ENCODE results near the gene SLC6A6.
"Not testable (repeated sequence)": the region's sequence is repeated elsewhere in the genome, so short reads cannot be mapped to it uniquely, and the experiment has no call there.

Gene SLC6A6

DNA sequence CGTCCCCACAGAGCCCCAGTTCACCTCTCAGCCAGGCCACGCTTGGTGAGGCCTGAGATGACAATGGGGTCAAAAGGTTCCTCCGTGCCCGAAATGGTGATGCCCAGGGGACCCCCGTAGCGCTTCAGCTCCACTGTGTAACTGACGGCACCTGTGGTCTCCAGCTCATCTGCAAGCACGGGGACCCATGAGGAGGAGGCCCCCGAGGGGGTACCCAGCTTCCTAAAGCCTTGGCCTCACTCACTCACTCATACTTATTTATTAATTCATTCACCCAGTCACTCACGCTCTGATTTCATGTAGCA is 107.3 kb downstream of the SLC6A6 start:
- ATAC-seq: no peak

DNA sequence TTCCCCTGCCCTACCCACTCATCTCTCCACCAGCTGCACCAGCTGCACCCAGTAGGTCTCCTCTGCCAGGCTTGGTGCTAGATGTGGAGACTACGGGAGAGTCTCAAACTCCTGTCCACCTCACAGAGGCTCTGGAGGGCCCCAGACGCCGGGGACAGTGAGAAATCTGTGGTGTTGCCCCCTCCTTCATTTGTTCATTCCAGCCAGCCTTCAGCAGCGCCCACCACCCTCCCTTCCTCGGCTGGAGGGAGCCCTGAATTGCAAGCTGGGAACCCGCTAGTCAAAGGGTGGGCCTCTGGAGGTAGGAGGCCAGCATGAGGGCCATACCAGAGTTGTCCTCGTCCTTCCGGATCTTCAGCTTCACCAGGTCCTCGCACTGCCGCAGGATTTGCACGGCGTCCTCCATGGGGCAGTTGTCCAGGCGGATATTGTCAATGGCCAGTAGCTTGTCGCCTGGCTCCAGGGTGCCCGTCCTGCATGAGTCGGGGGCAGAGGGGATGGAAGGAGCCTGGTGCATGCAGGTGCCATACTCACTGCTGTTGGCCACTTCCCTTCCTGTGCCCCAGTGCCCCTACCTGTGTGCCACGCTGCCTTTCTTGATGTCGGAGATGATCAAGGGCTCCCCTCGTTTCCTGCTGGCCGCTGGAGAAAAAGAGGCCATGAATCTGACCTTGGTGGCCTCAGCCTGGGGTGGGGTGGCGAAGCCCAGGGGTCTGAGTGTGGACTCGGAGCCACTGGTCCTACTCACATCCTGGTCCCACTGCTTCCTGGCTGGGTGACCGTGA is 108.6 kb downstream of the SLC6A6 start:
- no peak for ATAC-seq

DNA sequence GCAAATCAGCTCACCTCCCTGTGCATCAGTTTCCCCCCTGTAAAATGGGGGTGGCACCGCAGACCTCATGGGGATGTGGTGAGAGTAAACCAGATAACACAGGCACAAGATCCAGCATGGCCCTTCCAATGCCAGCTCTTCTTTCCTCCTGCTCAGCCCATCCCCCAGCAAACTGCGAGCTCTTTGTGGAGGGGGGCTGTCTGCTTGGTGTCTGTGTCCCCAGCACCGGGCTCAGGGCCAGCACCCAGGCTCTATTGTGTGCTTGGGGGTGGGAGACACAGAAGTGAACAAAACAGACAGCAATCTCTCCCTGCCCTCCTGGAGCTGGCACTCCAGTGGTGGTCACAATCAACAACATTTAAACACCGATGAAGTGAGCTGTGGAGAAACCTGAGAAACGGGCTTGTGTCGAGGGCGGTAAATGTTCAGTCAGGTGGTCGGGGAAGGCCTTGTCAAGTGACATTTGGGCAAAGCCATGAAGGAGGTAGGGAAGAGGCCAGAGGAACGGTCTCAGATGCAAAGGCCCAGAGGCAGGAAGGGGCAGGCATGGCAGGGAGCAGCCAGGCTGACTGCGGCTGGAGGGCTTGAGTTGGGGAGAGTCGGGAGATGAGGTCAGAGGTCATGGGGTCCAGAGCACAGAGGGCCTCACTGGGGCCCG is 109.3 kb downstream of the SLC6A6 start:
- ATAC-seq: no peak

DNA sequence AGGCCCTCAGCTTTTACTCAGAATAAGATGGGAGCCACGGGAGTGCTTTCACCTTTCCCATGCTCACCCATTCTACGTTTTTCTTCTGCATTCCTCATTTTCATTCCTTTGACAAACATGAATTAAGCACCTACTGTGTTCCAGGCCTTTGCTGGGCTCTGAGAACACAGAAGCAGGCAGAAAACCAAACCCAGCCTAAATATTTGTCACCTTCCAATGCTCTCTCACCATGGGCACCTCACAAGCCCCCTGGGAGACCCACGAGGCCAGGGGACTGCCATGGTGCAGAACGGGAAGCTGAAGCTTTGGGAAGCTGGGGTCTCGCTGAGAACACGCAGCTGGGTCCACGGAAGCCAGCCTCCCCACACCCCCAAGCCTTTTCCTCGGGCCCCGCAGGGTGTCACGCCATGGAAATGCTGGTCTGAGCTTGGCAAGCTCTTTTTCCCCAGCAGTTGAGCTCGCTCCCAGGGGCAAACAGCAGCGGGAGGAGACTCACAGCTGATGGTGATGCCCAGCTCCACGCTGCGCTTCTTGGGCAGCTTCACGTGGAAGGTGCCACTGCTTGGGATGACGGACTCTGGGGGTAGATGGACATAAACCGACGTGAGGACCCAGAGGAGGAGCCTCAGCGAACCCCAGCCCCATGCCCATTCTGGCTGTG is 110.0 kb downstream of the SLC6A6 start:
- ATAC-seq: no peak

DNA sequence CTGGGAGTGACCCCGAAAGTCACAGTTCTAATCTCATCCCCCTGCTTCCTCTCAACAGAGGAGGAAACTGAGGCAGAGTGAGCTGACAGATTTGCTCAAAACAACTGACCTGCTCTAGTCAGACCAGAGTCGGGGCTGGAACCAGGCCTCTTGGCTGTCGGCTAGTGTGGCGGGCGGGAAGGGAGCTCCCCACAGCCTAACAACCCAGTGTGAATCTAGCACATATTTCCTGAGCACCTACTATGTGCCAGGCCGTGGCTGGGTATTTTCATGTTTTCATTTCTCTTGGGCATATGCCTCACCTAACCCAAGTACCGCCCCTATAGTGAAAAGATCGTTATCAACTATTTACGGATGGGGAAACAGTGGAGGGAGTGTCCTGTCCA is 110.5 kb downstream of the SLC6A6 start:
- ATAC-seq: no peak

DNA sequence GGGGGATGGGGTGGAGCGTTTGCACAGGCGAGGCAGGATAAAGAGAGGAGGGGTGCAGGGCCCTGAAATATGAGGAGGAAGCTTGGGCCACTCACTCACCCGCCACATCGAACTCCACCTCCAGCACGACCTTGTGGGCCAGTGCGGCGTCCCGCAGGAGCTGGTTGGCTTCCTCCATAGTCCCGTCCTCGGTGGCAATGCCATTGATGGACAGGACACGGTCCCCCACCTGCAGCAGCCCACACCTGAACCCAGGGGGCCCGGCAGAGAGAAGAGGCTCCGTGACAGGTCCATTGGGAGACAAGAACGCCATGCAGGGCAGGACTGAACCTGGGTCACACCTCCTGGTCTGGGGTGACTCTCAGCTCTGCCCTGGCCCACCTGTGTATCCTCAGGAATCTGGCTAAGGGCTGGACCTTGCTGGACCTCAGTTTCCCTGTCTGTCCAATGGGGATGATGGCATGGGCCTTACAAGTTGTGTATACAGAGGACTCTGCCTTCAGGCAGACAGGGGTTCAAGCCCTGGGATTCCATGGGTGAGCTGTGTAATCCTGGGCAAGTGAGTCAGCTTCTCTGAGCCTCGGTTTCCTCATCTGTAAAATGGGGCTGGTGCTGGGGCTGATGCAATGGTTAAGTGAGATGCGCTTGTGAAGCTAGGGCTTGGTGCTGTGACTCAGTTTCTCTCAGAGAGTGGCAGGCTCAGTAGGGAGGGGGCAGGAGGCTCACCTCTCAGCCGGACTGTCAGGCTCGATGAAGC is 111.3 kb downstream of the SLC6A6 start:
- ATAC-seq: no peak

DNA sequence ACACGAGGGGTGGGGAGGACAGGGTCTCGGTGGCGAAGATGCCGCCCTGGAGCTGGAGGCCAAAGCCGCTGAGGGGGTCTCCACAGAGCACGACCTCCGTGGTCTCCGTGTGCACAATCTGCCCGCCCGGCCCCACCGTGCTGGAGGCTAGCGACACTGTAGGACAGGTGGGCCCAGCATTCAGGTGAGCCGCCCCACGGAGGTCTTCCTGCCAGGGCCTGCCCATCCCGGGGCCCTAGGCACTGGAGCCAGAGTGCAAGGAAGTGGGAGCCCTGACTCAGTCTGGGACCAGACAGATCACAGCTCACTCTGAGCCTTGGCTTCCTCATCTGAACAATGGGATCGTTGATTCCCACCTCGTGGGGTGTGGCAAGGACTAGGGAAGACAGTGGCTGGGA is 111.9 kb downstream of the SLC6A6 start:
- no peak for ATAC-seq

DNA sequence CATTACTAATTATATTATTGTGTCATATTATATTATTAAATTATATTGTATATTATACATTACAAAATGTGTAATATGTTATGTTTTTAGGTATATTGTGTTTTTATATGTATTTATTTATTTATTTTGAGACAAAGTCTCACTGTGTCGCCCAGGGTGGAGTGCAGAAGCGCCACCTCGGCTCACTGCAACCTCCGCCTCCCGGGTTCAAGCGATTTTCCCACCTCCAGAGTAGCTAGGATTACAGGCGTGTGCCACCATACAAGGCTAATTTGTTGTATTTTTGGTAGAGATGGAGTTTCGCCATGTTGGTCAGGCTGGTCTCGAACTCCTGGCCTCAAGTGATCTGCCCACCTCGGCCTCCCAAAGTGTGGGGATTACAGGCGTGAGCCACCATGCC is 113.1 kb downstream of the SLC6A6 start:
- ATAC-seq: not testable (repeated sequence)

DNA sequence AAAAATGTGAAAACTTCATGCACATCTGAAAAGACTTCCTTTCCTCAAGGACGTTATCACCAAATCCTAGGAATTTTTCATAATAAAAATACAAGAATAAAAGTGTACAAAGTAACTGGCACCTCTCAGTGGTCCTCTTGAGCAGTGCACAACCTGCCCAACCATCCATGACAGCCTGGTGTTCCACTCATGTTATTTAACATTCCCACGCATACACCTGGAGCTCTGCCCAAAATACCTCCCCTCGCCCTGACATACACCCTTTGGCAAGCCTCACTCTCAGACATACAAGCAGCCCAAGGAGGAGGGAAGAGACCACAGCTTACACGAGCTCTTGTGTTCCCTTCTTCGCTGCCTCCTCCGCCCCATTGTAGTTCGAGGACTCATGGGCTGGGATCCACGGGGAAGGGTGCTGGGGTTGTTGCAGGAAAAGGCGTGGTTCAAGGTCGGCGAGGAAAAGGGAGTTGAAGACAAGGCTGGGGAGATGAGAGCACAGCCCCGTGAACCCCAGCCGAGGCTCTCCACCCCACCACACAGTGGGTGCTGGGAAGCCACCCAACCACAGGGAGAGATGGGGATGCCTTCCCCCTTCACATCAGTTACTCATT is 114.4 kb downstream of the SLC6A6 start:
- no peak for ATAC-seq

DNA sequence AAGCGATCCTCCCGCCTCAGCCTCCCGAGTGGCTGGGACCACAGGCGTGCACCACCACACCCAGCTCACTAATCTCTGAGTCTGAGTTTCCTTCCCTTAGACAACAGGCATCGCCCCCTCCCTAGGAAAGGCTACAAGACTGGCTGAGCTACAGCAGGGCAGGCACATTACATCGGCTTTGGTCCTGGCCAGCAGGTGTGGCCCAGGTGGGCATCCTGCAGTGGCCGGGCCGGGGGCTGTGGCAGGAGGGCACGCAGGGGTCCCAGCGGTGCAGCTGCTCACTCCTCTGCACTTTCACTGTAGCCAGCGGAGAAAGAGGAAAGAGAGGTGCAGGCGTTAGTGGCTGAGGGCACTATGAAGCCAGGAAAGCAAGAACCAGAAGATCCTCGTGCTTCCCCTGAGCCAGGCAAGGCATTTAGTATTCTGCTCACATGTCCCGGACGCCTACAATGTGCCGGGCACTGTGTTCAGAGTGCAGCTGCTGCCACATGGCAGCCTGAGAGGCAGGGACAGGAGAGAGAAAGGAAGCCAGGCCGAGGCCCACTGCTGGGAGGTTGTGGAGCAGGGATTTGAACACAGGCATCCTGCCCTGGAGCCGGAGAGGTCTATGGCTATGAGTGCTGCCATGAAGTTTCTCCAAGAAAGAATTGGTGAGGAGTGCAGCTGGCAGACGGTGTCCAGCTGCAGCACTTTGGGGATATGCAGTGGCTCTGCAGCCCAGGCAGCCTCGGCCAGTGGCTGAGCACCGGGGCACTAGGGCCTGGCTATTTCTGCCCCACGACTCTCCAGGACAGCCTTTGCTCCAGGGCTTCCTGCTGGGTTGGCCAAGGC is 115.4 kb downstream of the SLC6A6 start:
- ATAC-seq: no peak

DNA sequence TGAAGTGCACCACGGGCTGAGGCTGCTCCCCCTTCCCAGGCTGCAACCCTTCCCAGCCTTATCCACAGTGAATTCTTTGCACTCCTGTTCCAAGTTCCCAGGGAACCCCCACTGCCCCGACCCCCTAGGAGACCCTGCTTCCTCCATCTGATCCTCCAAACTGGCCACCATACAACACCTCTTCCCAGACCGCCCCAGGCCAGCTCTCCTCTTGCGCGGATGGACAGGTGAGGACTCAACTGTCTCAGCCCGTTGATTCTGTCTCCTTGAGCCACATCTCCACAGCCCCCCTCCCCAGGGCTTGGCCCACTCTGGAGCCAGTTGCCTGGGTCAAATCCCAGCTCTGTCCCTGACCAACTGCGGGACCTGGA is 116.0 kb downstream of the SLC6A6 start:
- no peak for ATAC-seq

DNA sequence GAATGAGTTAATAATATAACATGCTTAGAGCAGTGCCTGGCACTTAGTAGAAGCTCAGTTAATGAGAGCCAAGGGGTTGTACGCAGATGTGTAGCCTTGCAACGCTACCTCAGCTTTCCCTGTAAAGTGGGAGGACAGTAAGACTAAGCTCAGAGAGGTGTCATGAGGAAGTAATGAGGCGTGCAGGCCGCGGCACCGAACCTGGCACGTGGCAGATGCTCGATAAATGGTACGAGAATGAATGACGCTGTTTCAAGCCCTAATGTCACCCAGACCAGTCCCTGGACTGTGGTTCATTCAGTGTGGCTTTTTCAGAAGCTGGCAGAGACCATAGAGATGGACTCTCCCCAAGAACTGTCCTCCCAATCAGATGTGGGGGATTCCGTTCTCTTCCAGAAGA is 116.5 kb downstream of the SLC6A6 start:
- ATAC-seq: no peak

DNA sequence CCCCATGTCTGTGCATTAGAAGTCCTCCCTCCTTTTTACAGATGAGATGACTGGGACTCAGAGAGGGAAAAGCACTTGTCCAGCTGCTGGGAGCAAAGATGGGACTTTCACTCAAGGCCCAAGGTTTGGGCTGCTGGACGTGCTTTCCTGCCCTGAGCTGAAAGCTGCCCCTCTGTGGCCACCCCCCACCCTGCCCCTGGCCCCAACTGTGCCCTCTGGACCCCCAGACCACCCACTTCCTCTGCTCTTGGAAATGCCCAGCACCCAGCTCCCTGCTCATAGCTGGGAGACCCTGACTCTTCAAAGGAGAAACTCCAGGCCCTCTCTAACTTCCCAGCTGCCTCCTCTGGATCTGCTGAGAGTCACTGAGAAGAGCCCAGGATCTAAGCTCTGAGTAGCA is 117.0 kb downstream of the SLC6A6 start:
- ATAC-seq: no peak

DNA sequence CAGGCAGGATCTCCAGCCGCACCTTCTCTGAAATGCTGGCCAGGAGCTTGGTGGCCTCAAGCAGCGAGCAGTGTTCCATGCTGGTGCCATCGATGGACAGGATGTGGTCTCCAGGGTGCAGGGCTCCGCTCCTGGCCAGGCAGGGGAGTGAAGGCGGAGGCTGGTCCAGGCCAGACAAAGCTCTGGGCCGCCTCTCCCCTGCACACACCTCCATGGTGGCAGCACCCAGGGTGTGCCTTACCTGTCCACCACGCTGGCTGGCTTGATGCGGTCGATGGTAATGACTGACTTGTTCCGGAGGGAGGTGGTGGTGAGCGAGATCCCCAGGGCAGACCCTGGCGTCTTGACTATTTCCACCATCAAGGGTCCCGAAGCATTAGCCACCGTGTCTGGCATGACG is 117.7 kb downstream of the SLC6A6 start:
- no peak for ATAC-seq

DNA sequence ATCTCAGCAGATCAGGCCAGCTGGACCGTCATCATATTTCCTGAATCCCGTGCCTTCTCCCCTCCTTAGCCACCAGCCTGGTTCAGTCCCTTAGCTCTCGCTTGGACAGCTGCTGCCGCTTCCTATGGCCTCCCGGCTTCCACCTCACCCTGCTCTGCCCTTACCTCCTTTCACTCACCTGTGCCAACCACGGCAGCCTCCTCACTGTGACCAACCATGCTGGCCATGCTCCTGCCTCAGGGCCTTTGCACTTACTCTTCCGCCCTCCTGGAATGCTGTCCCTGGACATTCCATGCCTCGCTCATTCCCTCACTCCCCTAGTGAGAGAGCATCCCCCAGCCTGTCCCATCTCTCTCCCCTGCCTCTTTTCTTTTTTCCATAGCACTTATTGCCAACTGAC is 118.6 kb downstream of the SLC6A6 start:
- no peak for ATAC-seq

DNA sequence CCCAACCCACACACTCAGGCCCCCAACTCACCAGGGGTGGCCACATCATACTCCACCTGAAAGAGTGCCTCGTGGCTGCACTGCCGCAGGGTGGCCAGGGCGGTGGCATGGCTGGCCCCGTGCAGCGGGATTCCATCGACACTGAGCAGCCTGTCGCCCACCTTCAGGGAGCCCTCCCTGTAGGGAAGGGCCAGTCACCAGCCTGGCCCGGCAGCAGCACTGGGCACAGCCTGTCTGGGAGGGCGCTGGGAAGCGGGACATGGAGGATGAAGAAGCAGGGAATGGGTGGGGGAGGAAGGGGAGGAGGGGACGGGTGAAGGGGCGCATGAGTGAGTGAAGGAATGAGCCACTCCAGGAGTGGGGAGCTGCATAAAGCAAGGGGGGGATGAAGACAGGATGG is 119.2 kb downstream of the SLC6A6 start:
- ATAC-seq: no peak

DNA sequence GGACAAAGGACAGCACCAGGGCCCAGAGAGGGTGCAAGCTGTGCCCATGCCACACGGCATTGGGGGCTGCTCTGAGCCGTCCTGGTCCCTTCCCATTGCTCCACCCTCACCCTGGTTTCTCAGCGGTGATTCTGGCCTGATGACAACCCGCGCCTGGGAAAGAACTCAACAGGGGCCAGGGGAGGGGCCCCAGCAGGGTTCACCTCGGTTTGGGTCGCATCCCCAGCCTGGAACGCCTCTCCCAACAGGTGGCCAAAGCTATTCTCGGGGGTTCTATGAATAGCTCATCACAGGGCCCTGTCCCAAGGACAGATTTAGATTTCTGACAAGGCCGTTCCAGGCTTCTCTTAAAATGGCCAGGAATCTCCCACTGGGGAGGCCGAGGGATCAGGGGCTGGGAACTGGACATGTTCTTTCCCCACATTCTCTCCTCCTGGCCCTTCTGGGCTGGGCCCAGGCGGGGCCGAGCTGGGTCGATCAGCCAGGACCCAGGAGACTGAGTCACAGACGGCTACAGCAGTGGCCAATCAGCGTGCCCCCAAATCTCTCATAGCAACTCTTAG is 119.8 kb downstream of the SLC6A6 start:
- no peak for ATAC-seq

DNA sequence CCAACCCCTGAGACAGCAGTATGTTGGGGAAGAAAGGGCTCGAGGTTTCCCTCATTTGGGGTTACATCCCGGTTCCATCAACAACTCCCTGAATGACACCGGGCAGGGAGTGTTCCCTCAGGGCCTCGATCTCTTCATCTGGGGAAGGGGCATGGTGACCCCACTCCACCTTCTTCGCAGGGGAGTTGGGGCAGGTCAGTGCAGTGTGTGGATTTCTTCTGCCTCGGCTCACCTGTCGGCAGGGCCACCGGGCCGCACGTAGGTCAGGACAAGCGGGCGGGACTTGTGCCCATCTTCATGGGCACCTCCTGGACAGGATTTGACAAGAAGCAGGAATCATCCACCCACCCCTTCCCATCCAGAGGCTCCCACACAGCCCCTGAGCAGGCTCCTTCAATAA is 120.4 kb downstream of the SLC6A6 start:
- ATAC-seq: no peak

DNA sequence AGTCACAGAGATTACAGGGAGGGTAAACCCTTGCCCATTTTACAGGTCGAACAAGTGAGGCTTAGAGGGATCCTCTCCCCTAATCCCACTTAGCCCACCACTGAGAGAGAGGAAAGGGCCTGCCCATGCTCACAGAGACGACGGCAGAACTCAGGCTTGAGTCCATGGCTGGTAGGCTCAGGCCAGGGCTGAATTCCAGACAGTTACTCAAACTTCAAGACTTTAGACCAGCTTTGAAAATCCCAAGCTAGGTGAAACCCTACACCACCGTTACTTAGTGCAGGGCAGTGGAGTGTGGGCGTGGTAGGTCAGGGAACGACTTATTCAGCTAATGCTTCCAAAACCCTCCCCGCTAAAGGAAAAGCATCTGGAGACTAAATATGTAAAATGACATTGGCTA is 121.4 kb downstream of the SLC6A6 start:
- ATAC-seq: no peak

DNA sequence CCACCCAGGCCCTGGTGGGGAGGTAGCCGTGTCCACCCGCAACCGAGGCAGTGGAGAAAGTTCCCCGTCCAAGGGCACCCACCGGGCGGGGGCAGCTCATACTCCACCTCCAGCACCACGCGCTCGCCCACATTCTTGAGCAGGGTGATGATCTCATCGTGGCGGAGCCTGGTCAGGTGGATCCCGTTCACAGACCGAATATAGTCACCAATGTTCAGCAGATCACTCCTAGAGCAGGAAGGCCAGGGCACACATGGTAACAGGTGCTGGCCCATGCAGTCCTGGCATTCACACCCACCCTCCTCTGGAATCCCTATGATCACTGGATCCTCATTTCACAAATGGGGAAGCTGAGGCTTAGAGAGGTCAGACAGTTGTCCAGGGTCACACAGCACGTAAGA is 121.9 kb downstream of the SLC6A6 start:
- ATAC-seq: no peak

DNA sequence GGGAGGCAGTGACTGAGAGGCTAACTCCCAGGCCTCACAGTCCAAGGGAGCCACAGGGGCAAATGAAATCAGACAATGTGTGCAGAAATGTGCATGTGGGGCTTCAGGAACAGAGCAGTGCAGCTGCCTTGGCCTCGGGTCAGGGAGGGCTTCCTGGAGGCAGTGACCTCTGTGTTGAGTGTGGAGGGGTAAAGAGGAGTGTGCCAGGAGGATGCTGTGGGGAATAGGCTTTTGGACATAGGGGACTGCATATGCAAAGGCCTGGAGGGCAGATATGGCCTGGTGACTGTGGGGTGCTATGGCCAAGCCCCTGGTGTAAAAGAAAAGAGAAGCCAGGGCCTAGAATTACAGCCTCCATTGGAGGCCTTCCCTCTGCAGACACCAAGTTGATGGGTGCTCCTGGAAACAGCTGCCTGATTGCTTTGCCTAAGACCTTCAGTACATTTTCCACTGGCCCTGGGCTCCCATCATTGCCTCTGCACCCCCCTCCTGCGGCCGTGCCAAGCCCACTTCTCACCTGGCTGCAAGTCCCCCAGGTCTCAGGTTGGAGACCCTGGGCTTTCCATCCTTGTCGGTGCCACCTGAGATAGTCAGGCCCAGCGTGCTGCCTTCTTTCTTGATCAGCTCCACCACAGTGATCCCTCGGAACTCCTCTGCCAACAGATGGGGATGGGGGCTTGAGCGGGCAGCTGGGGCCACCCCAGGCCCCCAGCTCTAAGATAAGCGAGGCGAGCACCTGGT is 122.7 kb downstream of the SLC6A6 start:
- no peak for ATAC-seq
